HL-60 (cell line): ENCODE results near the gene ZCCHC24.

ENCODE experiments used
- DNase-seq, 2 experiments: peaks; one replicate each; pipeline ENCODE4 v3.0.0-alpha.2; 2010 to 2020; ENCODE audit warnings: low read depth in 1 of 2, low spot score in 1 of 2
- H3K27ac ChIP-seq: fragments of 250-450 bp; sonication (Bioruptor Pico); replicated peaks from 2 replicates; pipeline ENCODE4 v1.5.1; 2020; ENCODE audit warnings: mild to moderate bottlenecking, moderate library complexity
- H3K27me3 ChIP-seq: fragments of 250-450 bp; sonication (Bioruptor Pico); 2 replicates; pipeline ENCODE4 v1.5.1; 2021; ENCODE audit warnings: mild to moderate bottlenecking, moderate library complexity; ENCODE audit not compliant: insufficient read depth, poor library complexity, severe bottlenecking
- H3K4me3 ChIP-seq: replicated peaks from 2 replicates; pipeline ENCODE4 v1.5.1; 2011; ENCODE audit warnings: mild to moderate bottlenecking, control low read depth, low read length; ENCODE audit not compliant: insufficient read depth
- CTCF ChIP-seq: IDR thresholded peaks from one replicate; pipeline ENCODE4 v1.5.1; 2011; ENCODE audit warnings: low read length, control low read depth, inconsistent platforms; ENCODE audit not compliant: insufficient read depth
- GABPA ChIP-seq: IDR thresholded peaks from 2 replicates; pipeline ENCODE4 v1.6.1; 2012; ENCODE audit warnings: low read depth
- POLR2AphosphoS5 ChIP-seq: IDR thresholded peaks from 2 replicates; pipeline ENCODE4 v1.6.1; 2012; ENCODE audit warnings: low read depth
- REST ChIP-seq: IDR thresholded peaks from 2 replicates; pipeline ENCODE4 v1.6.1; 2012; ENCODE audit warnings: low read depth; ENCODE audit not compliant: insufficient replicate concordance
- SPI1 ChIP-seq: IDR thresholded peaks from 2 replicates; pipeline ENCODE4 v1.6.1; 2012; ENCODE audit warnings: low read depth, mild to moderate bottlenecking, borderline replicate concordance

Gene ZCCHC24

DNA sequence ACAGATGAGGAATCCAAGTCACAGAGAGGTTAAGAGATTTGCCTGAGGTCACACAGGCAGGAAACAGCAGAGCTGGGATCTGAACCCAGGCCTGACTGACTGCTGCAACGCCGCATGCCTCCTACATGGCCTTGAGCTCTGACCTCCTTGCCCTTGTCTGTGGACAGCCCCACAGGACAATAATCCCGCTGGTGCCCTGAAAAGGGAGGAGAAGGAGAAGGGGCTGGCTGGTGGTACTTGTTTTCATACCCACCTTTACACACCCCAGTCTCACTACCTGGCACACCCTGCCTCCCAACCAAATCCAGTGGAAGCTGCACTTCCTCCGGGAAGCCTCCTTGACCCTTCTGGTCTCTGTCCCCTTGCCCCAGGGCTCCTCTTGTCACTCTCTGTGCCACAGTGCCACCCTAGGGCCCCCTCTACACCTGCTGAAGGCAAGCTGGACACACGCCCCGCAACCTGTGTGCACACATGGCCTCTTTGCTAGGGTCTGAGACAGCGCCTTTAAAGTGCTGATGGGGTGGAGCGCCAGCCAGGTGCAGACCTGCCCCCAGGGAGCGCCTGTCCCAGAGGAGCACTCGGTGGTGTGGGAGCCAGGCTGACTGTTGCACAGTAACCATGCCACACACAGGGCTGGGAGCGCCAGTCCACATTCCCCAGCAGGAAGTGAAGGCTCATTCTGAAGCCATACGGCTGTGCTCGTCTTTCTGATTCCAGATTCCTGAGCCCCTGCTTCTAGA, 38.6 kb downstream of the ZCCHC24 start:
- H3K27ac ChIP-seq, result no peak overlapping the region
- DNase-seq, result no peak
- TF ChIP-seq POLR2AphosphoS5 (no peak), CTCF (no peak), REST (no peak), GABPA (no peak), SPI1 (no peak)
- no peaks in the 10 kb centered on the region for H3K27me3 ChIP-seq
- H3K4me3 ChIP-seq, result no peak overlapping the region

DNA sequence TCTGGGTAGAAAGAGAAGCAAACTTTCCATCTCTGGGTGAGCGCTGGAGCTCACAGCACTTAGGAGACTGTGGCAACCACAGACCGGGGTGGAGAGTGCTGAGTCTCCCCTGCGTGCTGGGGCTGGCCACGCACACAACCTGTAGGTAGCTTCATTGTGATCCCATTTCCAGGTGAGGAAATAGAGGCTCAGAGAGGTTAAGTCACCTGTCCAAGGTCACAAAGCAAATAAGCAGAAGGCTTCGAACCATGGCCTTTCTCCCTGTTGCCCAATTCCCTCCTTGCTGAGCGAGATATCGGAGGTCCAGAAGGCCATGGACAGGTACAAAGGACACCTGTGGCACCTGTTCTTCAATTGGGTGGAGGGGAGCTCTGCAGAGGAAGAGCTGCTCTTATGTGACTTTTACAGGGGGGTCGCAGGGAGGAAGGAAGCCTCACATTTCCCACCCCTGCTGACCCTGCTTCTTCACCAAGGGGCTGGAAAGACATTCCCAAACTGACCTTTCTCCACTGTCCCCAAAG, 39.4 kb downstream of the ZCCHC24 start:
- TF ChIP-seq CTCF (no peak), SPI1 (no peak), REST (no peak), GABPA (no peak), POLR2AphosphoS5 (no peak)
- DNase-seq, result no peak
- Histone ChIP-seq H3K27me3 (no peaks in the 10 kb centered on the region), H3K4me3 (no peak overlapping the region), H3K27ac (no peak overlapping the region)

DNA sequence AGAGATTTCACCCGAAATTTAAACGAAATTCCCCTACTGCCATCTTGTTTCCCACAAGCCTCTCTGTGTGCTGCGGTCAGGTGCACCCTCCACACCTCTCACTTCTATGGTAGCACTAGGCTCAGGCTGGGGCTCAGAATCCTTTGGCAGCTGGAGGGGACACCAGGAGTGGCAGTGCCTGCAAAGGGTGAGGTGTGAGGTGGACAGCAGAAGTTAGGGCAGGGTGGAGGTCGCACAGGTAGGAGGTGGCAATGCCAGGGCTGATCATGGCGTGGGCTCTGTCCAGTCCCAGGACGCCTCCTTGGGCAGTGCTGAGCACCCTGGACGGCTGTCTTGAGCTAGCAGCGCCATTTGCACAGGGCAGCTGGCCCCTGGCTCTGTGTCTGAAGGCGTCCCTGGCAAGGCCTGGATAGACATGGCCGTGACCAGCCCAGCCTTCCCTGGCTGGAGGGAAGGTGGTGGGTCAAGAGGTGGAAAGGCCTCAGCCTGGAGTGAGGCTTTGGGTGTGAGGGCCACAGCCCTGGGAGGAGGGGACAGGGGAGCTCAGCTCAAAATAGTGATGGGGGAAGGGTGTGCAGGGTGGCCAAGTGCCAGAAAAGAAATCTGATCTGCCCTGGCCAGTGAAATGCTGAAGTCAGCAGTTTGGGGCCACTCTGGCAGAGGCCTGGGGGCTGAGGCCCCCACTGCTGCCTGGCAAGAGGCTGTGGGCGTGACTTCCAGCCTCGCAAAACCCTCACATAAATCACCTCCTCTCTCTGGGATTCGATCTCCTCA, 40.0 kb downstream of the ZCCHC24 start:
- TF ChIP-seq GABPA, result no peak
- no peak for TF ChIP-seq SPI1
- no peak for TF ChIP-seq CTCF
- no peak for TF ChIP-seq POLR2AphosphoS5
- TF ChIP-seq REST, result no peak
- Histone ChIP-seq H3K4me3 (no peak overlapping the region), H3K27ac (no peak overlapping the region), H3K27me3 (no peaks in the 10 kb centered on the region)
- DNase-seq, result no peak
